Skeletal muscle tissue (tissue), 4 donors: ENCODE measurements around the gene NCKAP5. TPM values are rescaled to one million over a fixed set of nuclear protein-coding genes. Genes with fewer than 3 reads are reported as not detected.
A peak's percentile ranks its signal among the peaks of the same experiment; 100 is the strongest.

Source experiments
- H3K27ac ChIP-seq: one replicate; pipeline ENCODE4 v1.7.0; 2013; ENCODE audit warnings: mild to moderate bottlenecking, low read depth, low read length, inconsistent platforms
- H3K27me3 ChIP-seq, 3 donors: one replicate each; pipeline ENCODE4 v1.7.0; 2013; ENCODE audit warnings: low read length in 3 of 3; ENCODE audit not compliant: control insufficient read depth in 3 of 3, insufficient read depth in 3 of 3
- H3K36me3 ChIP-seq, 3 donors: one replicate each; pipeline ENCODE4 v1.7.0; 2013; ENCODE audit warnings: low read length in 3 of 3; ENCODE audit not compliant: control insufficient read depth in 3 of 3, insufficient read depth in 3 of 3
- H3K4me1 ChIP-seq, 3 donors: one replicate each; pipeline ENCODE4 v1.7.0; 2013; ENCODE audit warnings: low read length in 3 of 3, mild to moderate bottlenecking in 3 of 3; ENCODE audit not compliant: control insufficient read depth in 3 of 3, insufficient read depth in 3 of 3
- H3K4me3 ChIP-seq, 3 donors: one replicate each; pipeline ENCODE4 v1.7.0; 2013; ENCODE audit warnings: low read length in 3 of 3
- H3K9ac ChIP-seq, 3 donors: one replicate each; pipeline ENCODE4 v1.7.0; 2013; ENCODE audit warnings: low read length in 3 of 3, mild to moderate bottlenecking in 3 of 3, moderate library complexity in 2 of 3, low read depth in 1 of 3
- H3K9me3 ChIP-seq, 3 donors: one replicate each; pipeline ENCODE4 v1.7.0; 2013; ENCODE audit warnings: low read length in 3 of 3; ENCODE audit not compliant: control insufficient read depth in 3 of 3
- total RNA-seq: library from RNA; depleted of rRNA; stranded (reverse); fragments of >200 nt; gene quantifications from one replicate; pipeline ENCODE4 v1.2.3, GENCODE V29; 2014
- donor health status: Osteomylitis.

The NCKAP5 gene
- total RNA-seq, 1 donor from 2014 or later: 5.7 TPM

DNA sequence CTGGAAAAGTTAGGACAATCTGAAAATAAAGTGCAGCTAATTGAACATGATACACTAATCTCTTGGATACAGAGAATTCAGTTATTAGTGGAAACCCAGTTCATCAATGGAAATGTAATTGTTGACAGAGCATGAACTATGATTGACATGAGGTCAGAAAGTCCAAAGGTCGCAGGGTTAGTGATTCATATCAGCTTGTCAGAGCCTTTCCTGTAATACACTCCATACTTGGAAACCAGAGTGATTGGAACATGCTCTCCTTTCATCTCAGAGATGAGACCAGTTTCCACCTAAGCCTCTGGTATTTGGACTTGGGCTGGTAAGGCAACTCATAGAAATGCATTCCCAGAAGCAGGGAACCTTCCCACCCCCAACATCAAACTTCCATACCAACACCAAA is 8.5 kb upstream of the NCKAP5 start:
- H3K36me3 ChIP-seq: no peaks in the 10 kb centered on the region
- no peaks in the 10 kb centered on the region for H3K9me3 ChIP-seq
- no peak overlapping the region for H3K4me3 ChIP-seq
- no peak overlapping the region for H3K9ac ChIP-seq
- H3K27ac ChIP-seq: no peak overlapping the region
- no peaks in the 10 kb centered on the region for H3K27me3 ChIP-seq
- H3K4me1 ChIP-seq: peaks cover 0 to 4% (median 4%) of the 10 kb centered on the region in 3 donors

DNA sequence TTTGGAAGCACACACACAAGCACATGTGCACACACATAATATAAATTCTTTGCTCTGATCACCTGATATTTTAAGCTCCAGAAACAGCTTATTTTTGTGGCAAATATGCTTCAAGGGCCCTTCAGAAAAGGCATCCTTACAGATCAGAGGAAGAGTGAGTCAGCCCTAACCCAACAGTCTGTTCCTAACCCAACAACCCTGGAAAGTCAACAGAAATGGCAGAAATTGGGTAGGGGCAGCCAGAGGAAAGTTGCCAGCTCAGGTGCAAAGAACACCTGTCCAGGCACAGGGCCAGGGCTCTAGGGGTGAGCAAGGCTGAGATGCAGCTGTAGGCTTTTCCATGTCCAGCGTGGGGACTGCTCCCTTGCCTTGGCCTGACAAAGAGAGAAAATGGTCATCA is 6.4 kb upstream of the NCKAP5 start:
- Histone ChIP-seq H3K27me3 (no peaks in the 10 kb centered on the region), H3K27ac (no peak overlapping the region), H3K4me1 (peaks cover 0 to 3% (median 3%) of the 10 kb centered on the region in 3 donors), H3K36me3 (no peaks in the 10 kb centered on the region), H3K4me3 (no peak overlapping the region), H3K9ac (no peak overlapping the region), H3K9me3 (no peaks in the 10 kb centered on the region)

- no peak overlapping the region for H3K27ac ChIP-seq
- H3K4me3 ChIP-seq: no peak overlapping the region
- no peaks in the 10 kb centered on the region for H3K9me3 ChIP-seq
- no peaks in the 10 kb centered on the region for H3K36me3 ChIP-seq
- no peaks in the 10 kb centered on the region for H3K27me3 ChIP-seq
- H3K9ac ChIP-seq: no peak overlapping the region
- H3K4me1 ChIP-seq: no peaks in the 10 kb centered on the region
These were observed 5.9 kb upstream of the NCKAP5 start for GRCh38 chr2:133574186-133574585.

GRCh38 chr2:133573491-133574162 is 5.4 kb upstream of the NCKAP5 start:
- Histone ChIP-seq H3K36me3 (no peaks in the 10 kb centered on the region), H3K9ac (no peak overlapping the region), H3K4me3 (no peak overlapping the region), H3K27me3 (no peaks in the 10 kb centered on the region), H3K9me3 (no peaks in the 10 kb centered on the region), H3K27ac (no peak overlapping the region), H3K4me1 (no peaks in the 10 kb centered on the region)

GRCh38 chr2:133571249-133571648 is 3.0 kb upstream of the NCKAP5 start:
- H3K4me3 ChIP-seq: no peak overlapping the region
- H3K27me3 ChIP-seq: peaks cover 0 to 2% (median 0%) of the 10 kb centered on the region in 3 donors
- no peak overlapping the region for H3K27ac ChIP-seq
- no peak overlapping the region for H3K9ac ChIP-seq
- no peaks in the 10 kb centered on the region for H3K9me3 ChIP-seq
- H3K36me3 ChIP-seq: no peaks in the 10 kb centered on the region
- peaks cover 0 to 11% (median 6%) of the 10 kb centered on the region in 3 donors for H3K4me1 ChIP-seq

DNA sequence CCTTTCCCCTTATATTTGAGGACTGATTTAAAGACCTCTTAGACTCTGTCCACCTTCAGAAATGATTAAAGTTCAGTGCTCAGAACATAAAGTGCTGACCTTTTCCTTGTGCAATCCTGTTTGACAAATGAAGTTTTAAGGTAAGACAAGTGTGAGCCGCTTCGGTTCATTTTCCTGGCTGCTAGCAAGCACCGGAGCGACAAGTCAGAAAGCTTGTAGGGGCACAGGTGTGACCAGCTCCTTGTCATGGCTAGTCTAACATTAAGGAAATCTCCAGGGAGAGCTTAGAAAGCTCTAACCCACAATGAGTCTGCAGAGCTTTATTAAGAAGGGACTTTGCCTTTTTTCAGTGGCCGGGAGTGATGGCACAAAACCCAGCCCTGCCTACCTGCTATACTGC is 2.3 kb upstream of the NCKAP5 start:
- Histone ChIP-seq H3K36me3 (no peaks in the 10 kb centered on the region), H3K9ac (no peak overlapping the region)

GRCh38 chr2:133569286-133569830 is 1.1 kb upstream of the NCKAP5 start:
- no peaks in the 10 kb centered on the region for H3K36me3 ChIP-seq
- no peak overlapping the region for H3K9ac ChIP-seq
- H3K27me3 ChIP-seq: peaks cover 0 to 5% (median 0%) of the 10 kb centered on the region in 3 donors
- H3K4me1 ChIP-seq: peaks cover 0 to 11% (median 6%) of the 10 kb centered on the region in 3 donors
- H3K27ac ChIP-seq: no peak overlapping the region
- no peaks in the 10 kb centered on the region for H3K9me3 ChIP-seq
- H3K4me3 ChIP-seq: no peak overlapping the region

More for the DNA sequence above, 2.3 kb upstream of the NCKAP5 start:
- peaks cover 0 to 11% (median 6%) of the 10 kb centered on the region in 3 donors for H3K4me1 ChIP-seq
- no peaks in the 10 kb centered on the region for H3K9me3 ChIP-seq
- no peak overlapping the region for H3K4me3 ChIP-seq
- H3K27ac ChIP-seq: no peak overlapping the region
- H3K27me3 ChIP-seq: peaks cover 0 to 2% (median 0%) of the 10 kb centered on the region in 3 donors

DNA sequence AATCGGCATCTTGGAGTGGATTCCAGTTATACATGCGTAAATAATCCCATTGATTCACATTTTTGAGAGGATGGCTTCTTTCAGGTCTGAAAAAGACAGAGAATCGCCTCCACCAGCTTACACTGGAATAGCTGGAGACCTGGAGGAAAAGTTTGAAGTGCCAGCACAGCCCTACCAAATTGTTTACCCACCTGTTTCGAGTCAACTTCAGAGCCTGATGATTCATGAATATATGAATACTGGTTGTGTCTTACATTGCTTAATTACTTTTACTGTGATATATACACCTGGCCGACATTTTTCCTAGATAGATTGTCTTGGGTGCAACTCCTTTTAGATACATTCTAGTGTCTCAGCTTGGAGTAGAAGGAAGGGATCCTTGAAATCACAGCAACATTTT is 335 bp upstream of the NCKAP5 start:
- Histone ChIP-seq H3K4me3 (peak overlapping the region; percentile 6 to 44 (median 31)), H3K36me3 (no peaks in the 10 kb centered on the region), H3K27ac (peak overlapping the region; percentile 4), H3K4me1 (peaks cover 0 to 11% (median 6%) of the 10 kb centered on the region in 3 donors), H3K27me3 (peaks cover 0 to 5% (median 0%) of the 10 kb centered on the region in 3 donors), H3K9ac (no peak overlapping the region), H3K9me3 (no peaks in the 10 kb centered on the region)

DNA sequence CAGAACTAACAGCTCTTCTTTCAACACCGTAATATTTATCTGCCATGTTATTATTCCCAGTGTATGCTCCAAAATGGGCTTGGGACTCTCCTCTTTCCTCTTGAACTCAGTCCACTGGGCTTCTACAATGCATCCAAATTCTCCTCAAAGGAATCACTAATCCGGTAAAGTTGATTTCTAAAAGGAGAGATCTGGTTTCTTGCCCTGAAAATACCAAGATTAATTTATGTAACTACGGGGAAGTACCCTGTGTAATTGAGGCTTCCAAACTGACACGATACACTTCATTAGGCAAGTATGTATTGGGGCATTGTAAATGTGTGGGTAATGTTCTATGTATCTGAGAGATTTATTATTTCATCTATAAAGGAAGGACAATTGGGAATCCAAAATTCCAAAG is 5.7 kb downstream of the NCKAP5 start:
- Histone ChIP-seq H3K4me1 (peaks cover 0 to 7% (median 5%) of the 10 kb centered on the region in 3 donors), H3K27me3 (peaks cover 0 to 5% (median 0%) of the 10 kb centered on the region in 3 donors), H3K9me3 (no peaks in the 10 kb centered on the region)

DNA sequence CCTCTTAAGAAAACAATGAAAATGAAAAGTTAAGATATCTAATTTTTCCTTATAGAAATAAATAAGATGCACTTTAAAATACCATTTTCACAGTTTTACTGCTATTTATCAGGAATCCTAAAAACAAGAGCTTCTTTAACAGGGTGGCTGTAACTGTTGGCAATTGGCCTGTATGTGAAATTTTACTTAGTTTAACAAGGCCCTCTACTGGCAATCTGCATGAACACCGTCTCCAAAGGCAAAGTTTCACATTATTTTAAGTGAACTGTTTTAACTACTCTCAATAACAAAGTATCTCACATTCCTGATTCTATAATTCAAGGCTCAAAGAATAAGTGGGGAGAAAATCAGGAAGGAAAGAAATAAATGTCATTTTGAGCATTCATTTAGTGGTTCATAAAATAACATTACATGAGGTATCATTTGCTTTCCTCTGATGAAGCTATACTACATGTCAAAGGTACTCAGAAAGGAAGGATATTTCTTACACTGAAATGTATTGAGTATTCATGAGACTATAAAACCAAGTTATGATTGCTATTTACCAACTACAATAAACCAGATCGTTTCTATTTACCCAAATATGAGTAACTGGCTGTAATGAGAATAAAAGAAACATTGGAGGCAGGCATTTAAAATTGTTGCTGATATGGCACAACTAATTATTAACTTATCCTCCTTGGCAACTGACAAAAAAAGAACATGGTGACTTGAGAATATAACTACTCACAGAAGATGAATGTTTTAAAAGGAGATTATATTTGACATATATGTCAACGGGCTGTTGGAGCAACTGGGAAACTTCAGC is 7.0 kb downstream of the NCKAP5 start:
- no peaks in the 10 kb centered on the region for H3K4me1 ChIP-seq

More for the DNA sequence above, 5.7 kb downstream of the NCKAP5 start:
- H3K4me3 ChIP-seq: no peak overlapping the region
- H3K36me3 ChIP-seq: no peaks in the 10 kb centered on the region
- H3K9ac ChIP-seq: no peak overlapping the region
- H3K27ac ChIP-seq: no peak overlapping the region

More for the DNA sequence above, 7.0 kb downstream of the NCKAP5 start:
- no peak overlapping the region for H3K27ac ChIP-seq
- H3K9ac ChIP-seq: no peak overlapping the region
- H3K36me3 ChIP-seq: no peaks in the 10 kb centered on the region
- H3K9me3 ChIP-seq: no peaks in the 10 kb centered on the region
- peaks cover 0 to 3% (median 0%) of the 10 kb centered on the region in 3 donors for H3K27me3 ChIP-seq
- H3K4me3 ChIP-seq: no peak overlapping the region
